A549 (cell line): Measurements from ENCODE around the gene BMP10. TPM values are rescaled to one million over a fixed set of nuclear protein-coding genes. Genes with fewer than 3 reads are reported as not detected.

Source experiments
- ATAC-seq, 2 experiments: fragments of 200-7000 bp in 1 of 2; fragments of >200 bp in 1 of 2; cut with Nextera tagmentation in 1 of 2; cut with Tn5 transposase in 1 of 2; 3 replicates each; pipeline versions ENCODE4 v1.8.0 to v1.9.1; 2018 to 2020; ENCODE audit warnings: mild to moderate bottlenecking in 1 of 2, moderate library complexity in 1 of 2
- CTCF ChIA-PET: fragments of 300-600 bp; sonication (Branson Sonifier 250); formaldehyde crosslinking; extraction: SDS; loops from one replicate; lab custom pipeline; 2021; ENCODE audit warnings: antibody characterized with exemption, inconsistent platforms; lab: Yijun Ruan, JAX
- POLR2A ChIA-PET: fragments of 350-600 bp; formaldehyde crosslinking; extraction: SDS; loops from one replicate; lab custom pipeline; 2021; ENCODE audit warnings: antibody characterized with exemption, inconsistent platforms; lab: Yijun Ruan, JAX
- DNase-seq, 2 experiments: peaks; one replicate each; pipeline versions ENCODE4 v3.0.0 to v3.0.0-alpha.2; 2011 to 2016; ENCODE audit warnings: low read depth in 1 of 2, low spot score in 1 of 2
- FAIRE-seq: peaks from 2 replicates; lab custom pipeline; 2011; peaks lifted over from hg19 to GRCh38; lab: Jason Lieb, UNC
- H3K27ac ChIP-seq, 2 experiments: fragments of >200 bp; sonication (Bioruptor Twin); formaldehyde crosslinking; 3 replicates each; pipeline ENCODE4 v1.5.1; 2016 to 2017
- H3K4me1 ChIP-seq: fragments of >200 bp; sonication (Bioruptor Twin); formaldehyde crosslinking; 3 replicates; pipeline ENCODE4 v1.6.1; 2016
- H3K4me2 ChIP-seq: fragments of >200 bp; sonication (Bioruptor Twin); formaldehyde crosslinking; 3 replicates; pipeline ENCODE4 v1.6.1; 2016
- H3K4me3 ChIP-seq: fragments of >200 bp; sonication (Bioruptor Twin); formaldehyde crosslinking; 3 replicates; pipeline ENCODE4 v1.5.1; 2016
- H3K9me3 ChIP-seq: fragments of >200 bp; sonication (Bioruptor Twin); formaldehyde crosslinking; 3 replicates; pipeline ENCODE4 v1.6.1; 2016
- CEBPB ChIP-seq, 2 experiments: fragments of >200 bp in 1 of 2; sonication (Bioruptor Twin) in 1 of 2; formaldehyde crosslinking in 1 of 2; IDR thresholded peaks; 2 replicates each; pipeline ENCODE4 v1.6.1; 2012 to 2016
- CHD2 ChIP-seq: fragments of 150-350 bp; IDR thresholded peaks from 2 replicates; pipeline ENCODE4 v1.6.1; 2014; ENCODE audit warnings: low read length; ENCODE audit not compliant: partially characterized antibody
- FOXS1 ChIP-seq: fragments of 250-450 bp; sonication (Bioruptor Pico); IDR thresholded peaks from 2 replicates; pipeline ENCODE4 v1.5.0; 2020; ENCODE audit warnings: mild to moderate bottlenecking, moderate library complexity
- HDAC2 ChIP-seq: fragments of 200-600 bp; sonication (generic); IDR thresholded peaks from 2 replicates; pipeline ENCODE4 v1.6.1; 2016
- HEYL ChIP-seq: fragments of 250-450 bp; sonication (Bioruptor Pico); IDR thresholded peaks from 2 replicates; pipeline ENCODE4 v1.8.0; 2021; ENCODE audit warnings: mild to moderate bottlenecking, moderate library complexity
- HOXA7 ChIP-seq: fragments of 250-450 bp; sonication (Bioruptor Pico); IDR thresholded peaks from 2 replicates; pipeline ENCODE4 v1.5.0; 2020; ENCODE audit warnings: mild to moderate bottlenecking, moderate library complexity
- HOXB5 ChIP-seq: fragments of 250-450 bp; sonication (Bioruptor Pico); IDR thresholded peaks from 2 replicates; pipeline ENCODE4 v1.5.0; 2020; ENCODE audit warnings: mild to moderate bottlenecking, moderate library complexity
- MAZ ChIP-seq: fragments of 150-350 bp; IDR thresholded peaks from 2 replicates; pipeline ENCODE4 v1.6.1; 2014; ENCODE audit warnings: antibody characterized with exemption, low read depth, low read length, borderline replicate concordance
- NFE2L2 ChIP-seq: fragments of 150-350 bp; conservative IDR thresholded peaks from 2 replicates; pipeline ENCODE4 v1.6.1; 2014; ENCODE audit warnings: low read length
- NPAS2 ChIP-seq: fragments of 250-450 bp; sonication (Bioruptor Pico); IDR thresholded peaks from 2 replicates; pipeline ENCODE4 v1.8.0; 2022; ENCODE audit warnings: mild to moderate bottlenecking, moderate library complexity, borderline replicate concordance
- PHF8 ChIP-seq: fragments of 200-600 bp; sonication (generic); IDR thresholded peaks from 2 replicates; pipeline ENCODE4 v1.6.1; 2016; ENCODE audit warnings: low read depth, mild to moderate bottlenecking, antibody characterized with exemption, moderate library complexity, borderline replicate concordance
- RAD21 ChIP-seq, 2 experiments: fragments of >200 bp in 1 of 2; sonication (Bioruptor Twin) in 1 of 2; formaldehyde crosslinking in 1 of 2; IDR thresholded peaks in 1 of 2; conservative IDR thresholded peaks in 1 of 2; 2 replicates in 1 of 2; 3 replicates in 1 of 2; pipeline ENCODE4 v1.6.1; 2012 to 2018; ENCODE audit warnings: inconsistent platforms in 1 of 2
- RNF2 ChIP-seq: fragments of 200-600 bp; sonication (generic); IDR thresholded peaks from 2 replicates; pipeline ENCODE4 v1.6.1; 2016; ENCODE audit warnings: low read depth, mild to moderate bottlenecking, antibody characterized with exemption, moderate library complexity, borderline replicate concordance
- SMC3 ChIP-seq: fragments of >200 bp; sonication (Bioruptor Twin); formaldehyde crosslinking; IDR thresholded peaks from 3 replicates; pipeline ENCODE4 v1.6.1; 2018; ENCODE audit warnings: inconsistent platforms
- TP53 ChIP-seq: fragments of 250-450 bp; sonication (Bioruptor Pico); IDR thresholded peaks from 2 replicates; pipeline ENCODE4 v1.5.0; 2021; ENCODE audit warnings: mild to moderate bottlenecking, moderate library complexity
- USF2 ChIP-seq: fragments of 450-650 bp; IDR thresholded peaks from 2 replicates; pipeline ENCODE4 v1.6.1; 2014; ENCODE audit warnings: antibody characterized with exemption
- ZFP36 ChIP-seq: fragments of 450-650 bp; IDR thresholded peaks from 2 replicates; pipeline ENCODE4 v1.6.1; 2014; ENCODE audit warnings: borderline replicate concordance; ENCODE audit not compliant: partially characterized antibody
- ZSCAN20 ChIP-seq: fragments of 250-450 bp; sonication (Bioruptor Pico); IDR thresholded peaks from 2 replicates; pipeline ENCODE4 v1.8.0; 2022; ENCODE audit warnings: mild to moderate bottlenecking, moderate library complexity
- WGBS: methylation state at CpG from one replicate; pipeline ENCODE4 v1.1.6; 2017; ENCODE audit errors: missing lambda C conversion rate; 5-methylcytosine and 5-hydroxymethylcytosine counted together
- polyA plus RNA-seq, 4 experiments: library from polyadenylated mRNA; depleted of rRNA in 3 of 4; stranded (reverse); fragments of >200 nt; fragmentation: RNase III in 1 of 4; extraction: RNeasy Plus Mini Kit Qiagen cat#74134 plus additional on column Dnase treatment in 1 of 4; gene quantifications; 2 replicates in 3 of 4; 3 replicates in 1 of 4; pipeline ENCODE4 v1.2.3, GENCODE V29; 2011 to 2017
- TF ChIP-seq, protein P1 (sequence below): fragments of >200 bp; sonication (Bioruptor Twin); formaldehyde crosslinking; IDR thresholded peaks from 3 replicates; pipeline ENCODE4 v1.5.1; 2016
- TF ChIP-seq, protein P2 (sequence below): fragments of >200 bp; sonication (Bioruptor Twin); formaldehyde crosslinking; IDR thresholded peaks from 2 replicates; pipeline ENCODE4 v1.6.1; 2016
- TF ChIP-seq, protein P3 (sequence below): fragments of 250-450 bp; sonication (Bioruptor Pico); IDR thresholded peaks from 2 replicates; pipeline ENCODE4 v1.5.0; 2021; ENCODE audit warnings: mild to moderate bottlenecking, moderate library complexity, borderline replicate concordance

The BMP10 gene
- polyA plus RNA-seq, 2 of the 4 experiments (the other 2 are of a cell fraction) = not detected

DNA sequence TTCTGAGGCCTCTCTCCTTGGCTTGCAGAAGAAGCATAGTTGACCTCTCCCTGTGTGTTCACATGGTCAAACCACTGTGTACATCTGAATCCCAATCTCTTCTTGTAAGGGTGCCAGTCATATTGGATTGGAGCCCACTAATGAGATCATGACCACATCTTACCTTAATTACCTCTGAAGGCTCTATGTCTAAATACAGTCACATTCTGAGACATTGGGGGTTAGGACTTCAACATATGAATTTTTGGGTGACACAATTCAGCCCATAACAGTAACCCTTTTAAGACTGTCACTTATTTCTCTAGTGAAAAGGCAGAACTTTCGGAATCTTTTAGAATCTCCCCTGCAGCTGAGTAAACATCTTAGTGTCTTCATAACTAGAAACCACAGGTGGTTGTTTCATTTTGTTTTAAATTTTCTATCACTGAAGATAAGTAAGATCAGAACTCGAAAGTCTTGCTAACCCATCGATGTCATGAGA is 33.3 kb downstream of the BMP10 start:
- ATAC-seq (no peak), FAIRE-seq (no peak)
- H3K27ac ChIP-seq = no peak overlapping the region
- CTCF ChIA-PET = interaction anchor here (0.7 to 4.0 kb wide), 12 partner anchors 9 to 374 kb away, joined by 3 to 15 read pairs (median 4); no protein-coding TSS in a partner anchor
- TF ChIP-seq, protein P1, sequence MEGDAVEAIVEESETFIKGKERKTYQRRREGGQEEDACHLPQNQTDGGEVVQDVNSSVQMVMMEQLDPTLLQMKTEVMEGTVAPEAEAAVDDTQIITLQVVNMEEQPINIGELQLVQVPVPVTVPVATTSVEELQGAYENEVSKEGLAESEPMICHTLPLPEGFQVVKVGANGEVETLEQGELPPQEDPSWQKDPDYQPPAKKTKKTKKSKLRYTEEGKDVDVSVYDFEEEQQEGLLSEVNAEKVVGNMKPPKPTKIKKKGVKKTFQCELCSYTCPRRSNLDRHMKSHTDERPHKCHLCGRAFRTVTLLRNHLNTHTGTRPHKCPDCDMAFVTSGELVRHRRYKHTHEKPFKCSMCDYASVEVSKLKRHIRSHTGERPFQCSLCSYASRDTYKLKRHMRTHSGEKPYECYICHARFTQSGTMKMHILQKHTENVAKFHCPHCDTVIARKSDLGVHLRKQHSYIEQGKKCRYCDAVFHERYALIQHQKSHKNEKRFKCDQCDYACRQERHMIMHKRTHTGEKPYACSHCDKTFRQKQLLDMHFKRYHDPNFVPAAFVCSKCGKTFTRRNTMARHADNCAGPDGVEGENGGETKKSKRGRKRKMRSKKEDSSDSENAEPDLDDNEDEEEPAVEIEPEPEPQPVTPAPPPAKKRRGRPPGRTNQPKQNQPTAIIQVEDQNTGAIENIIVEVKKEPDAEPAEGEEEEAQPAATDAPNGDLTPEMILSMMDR = no peak
- TF ChIP-seq CHD2 (no peak), TP53 (CRISPR knock-in tag) (no peak), RNF2 (no peak), CEBPB (IDR thresholded peaks at IDR 0.05) (no peak), MAZ (no peak), USF2 (no peak), NFE2L2 (no peak), HDAC2 (no peak), HOXB5 (CRISPR knock-in tag) (no peak), NPAS2 (CRISPR knock-in tag) (no peak), HEYL (no peak), ZSCAN20 (CRISPR knock-in tag) (no peak)
- TF ChIP-seq, protein P2, sequence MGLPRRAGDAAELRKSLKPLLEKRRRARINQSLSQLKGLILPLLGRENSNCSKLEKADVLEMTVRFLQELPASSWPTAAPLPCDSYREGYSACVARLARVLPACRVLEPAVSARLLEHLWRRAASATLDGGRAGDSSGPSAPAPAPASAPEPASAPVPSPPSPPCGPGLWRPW = no peak
- TF ChIP-seq, protein P3, sequence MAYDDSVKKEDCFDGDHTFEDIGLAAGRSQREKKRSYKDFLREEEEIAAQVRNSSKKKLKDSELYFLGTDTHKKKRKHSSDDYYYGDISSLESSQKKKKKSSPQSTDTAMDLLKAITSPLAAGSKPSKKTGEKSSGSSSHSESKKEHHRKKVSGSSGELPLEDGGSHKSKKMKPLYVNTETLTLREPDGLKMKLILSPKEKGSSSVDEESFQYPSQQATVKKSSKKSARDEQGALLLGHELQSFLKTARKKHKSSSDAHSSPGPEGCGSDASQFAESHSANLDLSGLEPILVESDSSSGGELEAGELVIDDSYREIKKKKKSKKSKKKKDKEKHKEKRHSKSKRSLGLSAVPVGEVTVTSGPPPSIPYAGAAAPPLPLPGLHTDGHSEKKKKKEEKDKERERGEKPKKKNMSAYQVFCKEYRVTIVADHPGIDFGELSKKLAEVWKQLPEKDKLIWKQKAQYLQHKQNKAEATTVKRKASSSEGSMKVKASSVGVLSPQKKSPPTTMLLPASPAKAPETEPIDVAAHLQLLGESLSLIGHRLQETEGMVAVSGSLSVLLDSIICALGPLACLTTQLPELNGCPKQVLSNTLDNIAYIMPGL (CRISPR knock-in tag) = no peak
- TF ChIP-seq, all 56 proteins: peak for 0
- WGBS = 67% methylated on average over 3 of the region's 3 CpGs
- no peak for DNase-seq
- Histone ChIP-seq H3K4me1 (no peaks in the 10 kb centered on the region), H3K9me3 (no peaks in the 10 kb centered on the region), H3K4me3 (no peak overlapping the region), H3K4me2 (no peak overlapping the region)
- POLR2A ChIA-PET = no interaction called here

- ATAC-seq (peak; percentile 86 to 96), DNase-seq (peak; percentile 66 to 76), FAIRE-seq (no peak)
- H3K4me1 ChIP-seq = peaks cover 5% of the 10 kb centered on the region; the same call in 2 of the 3 replicates
- POLR2A ChIA-PET = no interaction called here
- CTCF ChIA-PET = interaction anchor here (0.6 to 4.0 kb wide), 25 partner anchors 8 to 374 kb away, joined by 3 to 19 read pairs (median 4); no protein-coding TSS in a partner anchor
- 41% methylated on average over 15 of the region's 15 CpGs for WGBS
- H3K27ac ChIP-seq = no peak overlapping the region
- no peak for TF ChIP-seq FOXS1 (CRISPR knock-in tag)
- TF ChIP-seq, protein P1 = peak; percentile 78
- TF ChIP-seq RAD21 (conservative IDR thresholded peaks at IDR 0.05 in 1 of 2, IDR thresholded peaks at IDR 0.05 in 1 of 2) = peak; percentile 50 to 51; a peak in 4 of 5 replicates
- TF ChIP-seq ZSCAN20 (CRISPR knock-in tag) = no peak
- no peak for TF ChIP-seq PHF8
- peak; percentile 77 for TF ChIP-seq SMC3
- no peak for TF ChIP-seq ZFP36
- no peak for TF ChIP-seq HOXA7
- H3K9me3 ChIP-seq = no peaks in the 10 kb centered on the region
- H3K4me2 ChIP-seq = no peak overlapping the region
- H3K4me3 ChIP-seq = no peak overlapping the region
These were observed 33.9 kb downstream of the BMP10 start for GRCh38 chr2:68837164-68837860.
